ENCODE measurements around the gene OR10P1.

Gene OR10P1

DNA sequence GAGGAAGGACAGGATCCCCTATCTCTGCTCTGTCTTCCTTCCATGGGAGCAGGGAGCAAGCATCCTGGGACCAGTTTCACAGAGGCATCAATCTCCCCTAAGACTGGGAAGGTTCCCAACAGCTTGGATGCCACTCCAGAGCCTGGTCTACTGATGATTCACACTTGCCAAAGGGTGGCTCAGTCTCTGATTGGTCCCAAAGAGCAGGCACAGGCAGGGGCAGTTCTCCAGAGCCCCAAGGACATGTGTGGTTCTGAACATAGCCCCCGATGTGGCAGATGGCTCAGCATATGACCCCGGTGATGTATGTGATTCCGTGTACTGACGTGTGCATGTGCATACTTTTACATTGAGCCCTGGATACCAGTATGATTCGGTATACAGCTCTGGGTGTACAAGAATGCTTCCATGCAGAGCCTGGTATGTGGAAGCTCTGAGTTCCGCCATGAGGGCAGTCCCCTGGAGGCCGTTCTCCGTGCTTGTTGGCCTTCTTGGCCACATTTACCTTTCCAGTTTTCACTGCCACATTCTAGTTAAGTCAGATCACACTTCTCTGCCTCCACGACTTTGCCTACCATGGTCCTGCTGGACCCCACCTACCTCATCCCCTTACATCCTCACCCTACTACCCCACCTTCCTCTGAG, 49.8 kb downstream of the OR10P1 start:
- no peak for DNase-seq (ENCODE audit: low spot score)

Measured in COLO829 (cell line).